ENCODE results near the gene SPAG7.

SPAG7 gene

GRCh38 chr17:4967539-4968485, at the start of gene SPAG7:
Gene SPAG7, minus strand, starts transcription at chr17:4967817. Its CDS starts 13 bp downstream, at chr17:4967804.
- peak; percentile 93 for DNase-seq

- no peak for DNase-seq
These were observed 46.7 kb upstream of the SPAG7 start for GRCh38 chr17:5014357-5014756.

GRCh38 chr17:5011928-5012327, 44.3 kb upstream of the SPAG7 start:
- DNase-seq = no peak

- no peak for DNase-seq
These were observed 35.7 kb upstream of the SPAG7 start for GRCh38 chr17:5003214-5003867.

- DNase-seq = no peak
These were observed 34.6 kb upstream of the SPAG7 start for GRCh38 chr17:5002121-5002788.

GRCh38 chr17:5000237-5000639, 32.6 kb upstream of the SPAG7 start:
- no peak for DNase-seq

- DNase-seq = no peak
These were observed 31.9 kb upstream of the SPAG7 start for GRCh38 chr17:4999430-5000093.

- DNase-seq = no peak
These were observed 31.3 kb upstream of the SPAG7 start for GRCh38 chr17:4998732-4999429.

GRCh38 chr17:4998027-4998731, 30.6 kb upstream of the SPAG7 start:
- DNase-seq = no peak

- DNase-seq = peak; percentile 71
These were observed 29.8 kb upstream of the SPAG7 start, which contains the start of the genes INCA1 and KIF1C for GRCh38 chr17:4997302-4998026. Gene INCA1, minus strand, starts transcription at chr17:4997522. Its CDS starts 3,085 bp downstream, at chr17:4994437. Gene KIF1C, plus strand, starts transcription at chr17:4997950. Its CDS starts 2,297 bp downstream, at chr17:5000247.

GRCh38 chr17:4994081-4994595, 26.5 kb upstream of the SPAG7 start:
- no peak for DNase-seq

GRCh38 chr17:4987767-4988567, 20.4 kb upstream of the SPAG7 start:
- DNase-seq = no peak

- DNase-seq = peak; percentile 48
These were observed 19.5 kb upstream of the SPAG7 start, which contains the start of gene CAMTA2 for GRCh38 chr17:4986951-4987766. Gene CAMTA2, minus strand, starts transcription at chr17:4987675. Its CDS starts 1,453 bp downstream, at chr17:4986222.

GRCh38 chr17:4986403-4986802, 18.8 kb upstream of the SPAG7 start:
- no peak for DNase-seq

GRCh38 chr17:4982305-4982704, 14.7 kb upstream of the SPAG7 start:
- DNase-seq = no peak

- peak; percentile 91 for DNase-seq
These were observed 13.1 kb upstream of the SPAG7 start for GRCh38 chr17:4980644-4981216.

GRCh38 chr17:4978726-4979125, 11.1 kb upstream of the SPAG7 start:
- no peak for DNase-seq

GRCh38 chr17:4974115-4974670, 6.6 kb upstream of the SPAG7 start:
- no peak for DNase-seq

Data from NCI-H1694 (cell line).